ENCODE data around the gene TMEM184B.
A peak's percentile ranks its signal among the peaks of the same experiment; 100 is the strongest.

- peak in 2 of 3 donors; percentile 53 to 71 for TF ChIP-seq POLR2AphosphoS5 (IDR thresholded peaks at IDR 0.05)
- no peak for TF ChIP-seq CTCF (IDR thresholded peaks at IDR 0.05)
- TF ChIP-seq POLR2A (IDR thresholded peaks at IDR 0.05), result no peak
Measured at GRCh38 chr22:38222797-38223119, 50.1 kb downstream of the TMEM184B start.

Data from stomach (tissue), 4 donors.